K562 (cell line): ENCODE measurements around the gene MINDY4. TPM values are rescaled to one million over a fixed set of nuclear protein-coding genes. Genes with fewer than 3 reads are reported as not detected.

Source experiments
- ATAC-seq: fragments of 200-7000 bp; cut with Tn5 transposase; 3 replicates; pipeline ENCODE4 v1.9.1; 2020; ENCODE audit warnings: moderate library complexity
- BruUV-seq: library from RNA; stranded (reverse); fragments of 400-500 nt; replicated peaks from 2 replicates; lab custom pipeline; 2021; lab: Mats Ljungman, UMichigan
- CTCF ChIA-PET: fragments of 300-600 bp; formaldehyde crosslinking; extraction: SDS; loops from one replicate; lab custom pipeline; 2021; ENCODE audit warnings: low intra/inter-chr PET ratio; lab: Yijun Ruan, JAX
- POLR2A ChIA-PET: fragments of 300-600, 350-650 bp; sonication (Branson Sonifier 250); formaldehyde crosslinking; extraction: SDS; loops from one replicate; lab custom pipeline; 2021; ENCODE audit warnings: antibody characterized with exemption, inconsistent platforms; lab: Yijun Ruan, JAX
- DNase-seq, 4 experiments: peaks; one replicate each; pipeline versions ENCODE4 v3.0.0 to v3.0.0-alpha.2; 2011 to 2018; ENCODE audit warnings: low spot score in 3 of 4, mixed read lengths in 3 of 4; ENCODE audit errors: extremely low read depth in 1 of 4
- FAIRE-seq: peaks from 2 replicates; lab custom pipeline; 2011; peaks lifted over from hg19 to GRCh38; lab: Jason Lieb, UNC
- H2AFZ ChIP-seq: 2 replicates; pipeline ENCODE4 v1.6.0; 2011; ENCODE audit warnings: low read depth, low read length, control low read depth, inconsistent platforms
- H3K27ac ChIP-seq: fragments of 200-600 bp; 3 replicates; pipeline ENCODE4 v1.8.0; 2011; ENCODE audit warnings: low read depth, mild to moderate bottlenecking, control low read depth, inconsistent platforms, low read length, moderate library complexity, mixed read lengths; ENCODE audit errors: extremely low read depth
- H3K27me3 ChIP-seq, 2 experiments: fragments of 300-600 bp in 1 of 2; 2 replicates in 1 of 2; 3 replicates in 1 of 2; pipeline versions ENCODE4 v1.6.0 to v1.8.0; 2011; ENCODE audit warnings: inconsistent platforms in 2 of 2, low read length in 2 of 2, mild to moderate bottlenecking in 1 of 2, mixed read lengths in 1 of 2, moderate library complexity in 1 of 2; ENCODE audit not compliant: control insufficient read depth in 2 of 2, insufficient read depth in 2 of 2
- H3K36me3 ChIP-seq: fragments of 300-600 bp; 3 replicates; pipeline ENCODE4 v1.8.0; 2011; ENCODE audit warnings: mild to moderate bottlenecking, low read length, inconsistent platforms; ENCODE audit not compliant: control insufficient read depth, insufficient read depth
- H3K4me1 ChIP-seq, 2 experiments: fragments of 200-600 bp in 1 of 2; replicated peaks in 1 of 2; 2 replicates in 1 of 2; 3 replicates in 1 of 2; pipeline versions ENCODE4 v1.5.1 to v1.8.0; 2011; ENCODE audit warnings: inconsistent platforms in 2 of 2, low read length in 2 of 2, mild to moderate bottlenecking in 1 of 2, mixed read lengths in 1 of 2, moderate library complexity in 1 of 2; ENCODE audit not compliant: control insufficient read depth in 2 of 2, insufficient read depth in 2 of 2
- H3K4me2 ChIP-seq: 2 replicates; pipeline ENCODE4 v1.6.1; 2011; ENCODE audit warnings: low read length, control low read depth, inconsistent platforms, mixed read lengths; ENCODE audit not compliant: insufficient read depth
- H3K4me3 ChIP-seq: fragments of 200-600 bp; sonication (generic), shearing (Covaris generic); 2 replicates; pipeline ENCODE4 v1.5.1; 2016; ENCODE audit warnings: control low read depth, inconsistent platforms
- H3K79me2 ChIP-seq: fragments of 200-600 bp; 3 replicates; pipeline ENCODE4 v1.8.0; 2011; ENCODE audit warnings: low read length, inconsistent platforms; ENCODE audit not compliant: control insufficient read depth, insufficient read depth
- H3K9ac ChIP-seq, 2 experiments: 2 replicates each; pipeline versions ENCODE4 v1.6.0 to v1.6.1; 2011; ENCODE audit warnings: low read depth in 2 of 2, low read length in 2 of 2, control low read depth in 1 of 2, inconsistent platforms in 1 of 2, mild to moderate bottlenecking in 1 of 2, mixed read lengths in 1 of 2; ENCODE audit not compliant: insufficient read depth in 1 of 2
- H3K9me1 ChIP-seq: one replicate; pipeline ENCODE4 v1.6.0; 2011; ENCODE audit warnings: inconsistent platforms, mild to moderate bottlenecking, low read length, moderate library complexity; ENCODE audit not compliant: control insufficient read depth, insufficient read depth
- H3K9me3 ChIP-seq: replicated peaks from 2 replicates; pipeline ENCODE4 v1.5.1; 2011; ENCODE audit warnings: low read depth, low read length, inconsistent platforms; ENCODE audit not compliant: control insufficient read depth, insufficient read depth
- H4K20me1 ChIP-seq: replicated peaks from 2 replicates; pipeline ENCODE4 v1.6.1; 2011; ENCODE audit warnings: low read length, inconsistent platforms, mixed read lengths; ENCODE audit not compliant: control insufficient read depth, insufficient read depth
- C11orf30 ChIP-seq: fragments of 450-650 bp; IDR thresholded peaks from 2 replicates; pipeline ENCODE4 v1.6.1; 2016; ENCODE audit warnings: low read depth, mild to moderate bottlenecking
- CTCF ChIP-seq, 3 experiments: IDR thresholded peaks in 2 of 3; conservative IDR thresholded peaks in 1 of 3; 2 replicates each; pipeline ENCODE4 v1.5.1; 2011 to 2012; ENCODE audit warnings: low read length in 3 of 3, mild to moderate bottlenecking in 3 of 3, control low read depth in 2 of 3, improper control_type of control experiment in 1 of 3, inconsistent platforms in 1 of 3, low read depth in 1 of 3, mixed read lengths in 1 of 3, moderate library complexity in 1 of 3; ENCODE audit not compliant: insufficient read depth in 2 of 3
- CTCFL ChIP-seq: IDR thresholded peaks from 2 replicates; pipeline ENCODE4 v1.6.1; 2011; ENCODE audit warnings: borderline replicate concordance, low read depth, mild to moderate bottlenecking, moderate library complexity, low read length; ENCODE audit not compliant: insufficient read depth, poor library complexity, severe bottlenecking
- SMC3 ChIP-seq: conservative IDR thresholded peaks from 2 replicates; pipeline ENCODE4 v1.6.1; 2011; ENCODE audit warnings: low read depth, low read length, improper control_type of control experiment; ENCODE audit not compliant: insufficient read depth
- TFE3 ChIP-seq: fragments of 450-650 bp; formaldehyde crosslinking; IDR thresholded peaks from 2 replicates; pipeline ENCODE4 v1.4.0; 2020; ENCODE audit warnings: mild to moderate bottlenecking, mixed read lengths
- YY1 ChIP-seq, 3 experiments: IDR thresholded peaks; 2 replicates each; pipeline ENCODE4 v1.6.1; 2011; ENCODE audit warnings: low read length in 2 of 3, mild to moderate bottlenecking in 2 of 3, moderate library complexity in 2 of 3, borderline replicate concordance in 1 of 3, control low read depth in 1 of 3, low read depth in 1 of 3; ENCODE audit not compliant: insufficient read depth in 3 of 3, insufficient replicate concordance in 2 of 3, control insufficient read depth in 1 of 3, insufficient read length in 1 of 3; ENCODE audit errors: extremely low read depth in 1 of 3
- ZC3H8 ChIP-seq: fragments of 450-650 bp; IDR thresholded peaks from 2 replicates; pipeline ENCODE4 v1.6.1; 2017
- WGBS: fragments of 100-300 bp; shearing (Covaris generic); methylation state at CpG from one replicate; pipeline ENCODE4 v1.1.6; 2016; ENCODE audit warnings: low coverage, mixed read lengths; ENCODE audit not compliant: insufficient coverage; ENCODE audit errors: missing lambda C conversion rate; 5-methylcytosine and 5-hydroxymethylcytosine counted together
- in situ Hi-C: fragments of 300-500 bp; cut with MboI; formaldehyde crosslinking; loops from 4 replicates; pipeline ENCODE4 v1.15.0; 2018; ENCODE audit warnings: inconsistent platforms, mixed read lengths
- intact Hi-C: fragments of 100-400 bp; cut with micrococcal nuclease; formaldehyde crosslinking; loops from 2 replicates; pipeline ENCODE4 v1.14.2; 2022
- polyA plus RNA-seq, 8 experiments: library from polyadenylated mRNA; depleted of rRNA in 4 of 8; stranded (reverse) in 5 of 8; unstranded in 3 of 8; fragments of >200 nt; fragmentation: Nextera tagmentation in 2 of 8; fragmentation: Illumina TruSeq in 1 of 8; extraction: Ambion mirVana in 2 of 8; extraction: Trizol in 1 of 8; gene quantifications; 2 replicates each; pipeline versions ENCODE4 v1.2.1 to v1.2.3, GENCODE V29; 2011 to 2014; ENCODE audit warnings: inconsistent platforms in 1 of 8, missing spikeins in 1 of 8
- total RNA-seq, 7 experiments: library from RNA; depleted of rRNA in 6 of 7; stranded (reverse); fragments of >200 nt in 6 of 7; fragmentation: Illumina TruSeq in 2 of 7; extraction: Trizol in 2 of 7; gene quantifications; 2 replicates each; pipeline versions ENCODE4 v1.2.1 to v1.2.3, GENCODE V29; 2011 to 2021; ENCODE audit warnings: low replicate concordance in 1 of 7

The MINDY4 gene
- total and polyA plus RNA-seq, 9 of the 15 experiments (the other 6 are each of a cell fraction or from before 2014, with no cell fraction given) = 2.1 to 16.7 (median 11.0) TPM

GRCh38 chr7:30791114-30791513 lies 19.9 kb downstream of the MINDY4 start:
- H3K79me2 ChIP-seq = no peaks in the 10 kb centered on the region
- ATAC-seq (peak; percentile 90), FAIRE-seq (no peak), DNase-seq (peak in 2 of 4 experiments; percentile 46 to 49)
- H4K20me1 ChIP-seq = no peaks in the 10 kb centered on the region
- POLR2A ChIA-PET = interaction anchor here (0.6 to 2.1 kb wide), 10 partner anchors 9 to 1519 kb away, joined by 3 to 5 read pairs (median 4); no protein-coding TSS in a partner anchor
- H3K27me3 ChIP-seq = no peaks in the 10 kb centered on the region
- in situ Hi-C loops = no loop called here
- H3K9ac ChIP-seq = no peak overlapping the region
- H3K9me1 ChIP-seq = no peaks in the 10 kb centered on the region
- 62% methylated on average over 10 of the region's 10 CpGs for WGBS
- H3K27ac ChIP-seq = no peak overlapping the region
- intact Hi-C loops = loop anchor here (1.0 kb wide), 1 partner anchor 48 kb away; no protein-coding TSS in a partner anchor
- no peak overlapping the region for H3K4me2 ChIP-seq
- H3K4me3 ChIP-seq = no peak overlapping the region
- H3K36me3 ChIP-seq = peaks cover 72% of the 10 kb centered on the region; the same call in 2 of the 3 replicates
- 0 out of 5 replicates have a peak, but pooled peaks cover 0 to 3% of the 10 kb centered on the region in 2 experiments for H3K4me1 ChIP-seq
- no peaks in the 10 kb centered on the region for H3K9me3 ChIP-seq
- H2AFZ ChIP-seq = no peak overlapping the region
- CTCF ChIA-PET = interaction anchor here (0.9 to 1.9 kb wide), 4 partner anchors 46 to 89 kb away, joined by 3 to 5 read pairs (median 4); no protein-coding TSS in a partner anchor
- BruUV-seq = no TSS peak
- TF ChIP-seq CTCFL (peak; percentile 19), CTCF (IDR thresholded peaks at IDR 0.05 in 2 of 3, conservative IDR thresholded peaks at IDR 0.05 in 1 of 3; ENCODE audit: insufficient read depth in 2 of 3, low read depth in 1 of 3, low read length in 3 of 3) (peak; percentile 32 to 54 (median 52); a peak in 4 of 6 replicates), C11orf30 (no peak), TFE3 (no peak), ZC3H8 (no peak), SMC3 (0 out of 2 replicates have a peak, but pooled peaks have one; percentile 13), YY1 (IDR thresholded peaks at IDR 0.05; ENCODE audit: borderline replicate concordance in 1 of 3, control insufficient read depth in 1 of 3, extremely low read depth in 1 of 3, insufficient read depth in 3 of 3, insufficient read length in 1 of 3, insufficient replicate concordance in 2 of 3, low read depth in 1 of 3, low read length in 2 of 3) (no peak)
